B cell (primary cell): ENCODE data around the gene PPCS. TPM values are rescaled to one million over a fixed set of nuclear protein-coding genes. Genes with fewer than 3 reads are reported as not detected.

Experiments used
- ATAC-seq: fragments of 200-7000 bp; cut with Tn5 transposase; one replicate; pipeline ENCODE4 v1.10.0; 2021; ENCODE audit warnings: low read depth, mild to moderate bottlenecking, moderate number of reproducible peaks, moderate library complexity
- CTCF ChIA-PET: fragments of 350-600 bp; sonication (Branson Sonifier 250); formaldehyde crosslinking; loops from one replicate; lab custom pipeline; 2021; ENCODE audit warnings: antibody characterized with exemption, inconsistent platforms; lab: Charles Lee
- POLR2A ChIA-PET: fragments of 350-600 bp; sonication (Branson Sonifier 250); formaldehyde crosslinking; loops from one replicate; lab custom pipeline; 2021; ENCODE audit warnings: antibody characterized with exemption; lab: Charles Lee
- DNase-seq: peaks from one replicate; pipeline ENCODE4 v3.0.0; 2013
- H2AFZ ChIP-seq: 2 replicates; pipeline ENCODE4 v1.6.1; 2012; ENCODE audit warnings: mild to moderate bottlenecking, low read depth, low read length; ENCODE audit not compliant: insufficient read depth, poor library complexity, severe bottlenecking
- H3K27ac ChIP-seq, 2 donors: 1 replicate in 1 of 2; 2 replicates in 1 of 2; pipeline ENCODE4 v1.5.1; 2012 to 2013; ENCODE audit warnings: low read length in 2 of 2, mild to moderate bottlenecking in 2 of 2, moderate library complexity in 1 of 2
- H3K27me3 ChIP-seq, 4 experiments: fragments of 200-600 bp in 1 of 4; sonication (generic) in 1 of 4; replicated peaks in 1 of 4; 1 replicate in 2 of 4; 2 replicates in 2 of 4; pipeline versions ENCODE4 v1.6.1 to v1.7.0; 2013 to 2016; ENCODE audit warnings: low read length in 3 of 4, mild to moderate bottlenecking in 2 of 4, mixed read lengths in 1 of 4, moderate library complexity in 1 of 4; ENCODE audit not compliant: insufficient read depth in 4 of 4, control insufficient read depth in 3 of 4; ENCODE audit errors: control extremely low read depth in 1 of 4
- H3K36me3 ChIP-seq, 2 experiments: replicated peaks in 1 of 2; 1 replicate in 1 of 2; 2 replicates in 1 of 2; pipeline versions ENCODE4 v1.6.1 to v1.7.1; 2013; ENCODE audit warnings: low read length in 1 of 2; ENCODE audit not compliant: insufficient read depth in 2 of 2, control insufficient read depth in 1 of 2; ENCODE audit errors: control extremely low read depth in 1 of 2, extremely low read depth in 1 of 2
- H3K4me1 ChIP-seq, 2 donors: fragments of 200-600 bp in 1 of 2; sonication (generic) in 1 of 2; 1 replicate in 1 of 2; 2 replicates in 1 of 2; pipeline versions ENCODE4 v1.5.1 to v1.6.1; 2013 to 2017; ENCODE audit warnings: low read length in 2 of 2; ENCODE audit not compliant: control insufficient read depth in 2 of 2, insufficient read depth in 2 of 2
- H3K4me2 ChIP-seq: replicated peaks from 2 replicates; pipeline ENCODE3; 2012; ENCODE audit warnings: mild to moderate bottlenecking, low read depth, low read length; ENCODE audit not compliant: poor library complexity, severe bottlenecking
- H3K4me3 ChIP-seq, 5 experiments: fragments of 200-600 bp in 1 of 5; sonication (generic) in 1 of 5; 1 replicate in 3 of 5; 2 replicates in 2 of 5; pipeline versions ENCODE4 v1.5.1 to v1.7.0; 2011 to 2016; ENCODE audit warnings: low read length in 4 of 5, mild to moderate bottlenecking in 4 of 5, low read depth in 2 of 5, control low read depth in 1 of 5, moderate library complexity in 1 of 5; ENCODE audit not compliant: insufficient read depth in 1 of 5; ENCODE audit errors: control extremely low read depth in 1 of 5, extremely low read depth in 1 of 5
- H3K79me2 ChIP-seq: fragments of 200-600 bp; sonication (generic); one replicate; pipeline ENCODE4 v1.6.0; 2016; ENCODE audit warnings: low read length; ENCODE audit not compliant: control insufficient read depth, insufficient read depth
- H3K9ac ChIP-seq: fragments of 200-600 bp; sonication (generic); 2 replicates; pipeline ENCODE4 v1.6.1; 2017; ENCODE audit warnings: mild to moderate bottlenecking, low read length, moderate library complexity
- H3K9me3 ChIP-seq, 3 donors: one replicate each; pipeline versions ENCODE4 v1.6.1 to v1.7.1; 2013; ENCODE audit warnings: low read length in 2 of 3; ENCODE audit not compliant: control insufficient read depth in 2 of 3, insufficient read depth in 1 of 3; ENCODE audit errors: control extremely low read depth in 1 of 3
- H4K20me1 ChIP-seq: 2 replicates; pipeline ENCODE4 v1.6.0; 2012; ENCODE audit warnings: mild to moderate bottlenecking, low read length; ENCODE audit not compliant: insufficient read depth, control insufficient read depth, poor library complexity, severe bottlenecking
- H3K27ac Mint-ChIP-seq: one replicate; pipeline ENCODE4 v1.8.0; 2021; ENCODE audit warnings: mixed read lengths
- H3K27me3 Mint-ChIP-seq: one replicate; pipeline ENCODE4 v1.8.0; 2021; ENCODE audit warnings: mixed read lengths
- H3K4me1 Mint-ChIP-seq: one replicate; pipeline ENCODE4 v1.8.0; 2021; ENCODE audit warnings: mixed read lengths
- H3K4me3 Mint-ChIP-seq: one replicate; pipeline ENCODE4 v1.8.0; 2021; ENCODE audit warnings: mixed read lengths
- H3K9me3 Mint-ChIP-seq: one replicate; pipeline ENCODE4 v1.8.0; 2022; ENCODE audit warnings: mixed read lengths; ENCODE audit not compliant: insufficient read depth
- EZH2 ChIP-seq: IDR thresholded peaks from 2 replicates; pipeline ENCODE4 v1.6.1; 2012; ENCODE audit warnings: borderline replicate concordance, low read depth, mild to moderate bottlenecking, moderate library complexity, low read length; ENCODE audit not compliant: insufficient read depth, poor library complexity, severe bottlenecking
- WGBS: methylation state at CpG from one replicate; pipeline ENCODE4 v1.1.5; 2013; ENCODE audit warnings: missing lambda C conversion rate; ENCODE audit not compliant: insufficient coverage; 5-methylcytosine and 5-hydroxymethylcytosine counted together
- intact Hi-C: fragments of 100-400 bp; cut with micrococcal nuclease; formaldehyde crosslinking; loops from one replicate; pipeline ENCODE4 v1.10.0; 2022
- polyA plus RNA-seq: library from polyadenylated mRNA; depleted of rRNA; stranded (reverse); fragments of >200 nt; gene quantifications from 2 replicates; pipeline ENCODE4 v1.2.3, GENCODE V29; 2012
- total RNA-seq, 2 donors: library from RNA; stranded (reverse); fragments of 120-200 nt in 1 of 2; gene quantifications; 1 replicate in 1 of 2; 2 replicates in 1 of 2; pipeline versions ENCODE4 v1.2.3 to v1.2.4, GENCODE V29; 2013 to 2022
- TF ChIP-seq, protein P1 (sequence below): fragments of 200-600 bp; IDR thresholded peaks from one replicate; pipeline ENCODE4 v1.8.0; 2022; ENCODE audit warnings: antibody characterized with exemption, mild to moderate bottlenecking

PPCS gene
- total and polyA plus RNA-seq, 2 donors (not counting 1 experiment from before 2014, with no cell fraction given), result 74.9 to 88.4 TPM

DNA sequence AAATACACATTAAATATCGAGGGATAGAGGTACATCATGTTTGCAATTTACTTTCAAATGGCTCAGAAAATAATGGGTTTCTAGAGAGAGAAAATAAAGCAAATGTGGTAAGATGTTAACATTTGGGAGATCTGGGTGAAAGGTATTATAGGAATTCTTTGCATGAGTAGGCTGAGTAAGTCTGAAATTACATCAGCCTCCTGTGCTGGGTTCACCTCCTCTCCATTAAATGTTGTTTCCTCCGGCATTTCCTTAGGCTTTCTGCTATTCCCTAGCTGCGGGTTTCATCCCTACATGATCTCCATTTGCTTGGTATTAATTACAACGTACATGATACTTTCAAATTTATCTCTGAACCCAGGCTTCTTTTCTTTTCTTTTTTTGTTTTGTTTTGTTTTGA lies 32.1 kb upstream of the PPCS start:
- CTCF ChIA-PET, result no interaction called here
- H3K9me3 Mint-ChIP-seq, result no peaks in the 10 kb centered on the region

DNA sequence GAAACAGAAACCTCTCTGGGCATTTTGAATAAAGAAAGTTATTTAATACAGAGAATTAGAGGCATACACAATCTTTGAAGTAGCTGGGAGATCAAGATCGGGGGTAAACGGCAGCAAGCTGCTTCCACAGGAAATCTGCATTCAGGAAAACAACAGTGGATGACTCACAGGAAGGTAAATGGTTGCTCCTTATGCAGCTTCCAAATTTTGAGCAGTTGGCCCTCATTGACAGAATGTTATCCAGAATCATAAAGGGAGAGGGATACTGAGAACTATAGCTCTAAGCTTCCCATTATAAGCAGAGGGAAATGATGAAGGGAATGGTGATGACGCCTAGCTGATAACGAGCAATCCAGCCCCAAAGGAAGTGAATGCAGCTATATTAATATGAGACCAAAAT lies 29.1 kb upstream of the PPCS start:
- Histone ChIP-seq H3K4me1 (no peaks in the 10 kb centered on the region), H2AFZ (no peak overlapping the region), H4K20me1 (no peaks in the 10 kb centered on the region), H3K79me2 (no peaks in the 10 kb centered on the region), H3K27ac (no peak overlapping the region), H3K36me3 (no peaks in the 10 kb centered on the region), H3K9ac (no peak overlapping the region), H3K4me3 (no peak overlapping the region), H3K4me2 (no peak overlapping the region), H3K9me3 (no peaks in the 10 kb centered on the region), H3K27me3 (no peaks in the 10 kb centered on the region)
- 67% methylated on average over 2 of the region's 4 CpGs for WGBS
- H3K4me1 Mint-ChIP-seq, result no peaks in the 10 kb centered on the region
- no peaks in the 10 kb centered on the region for H3K27me3 Mint-ChIP-seq
- CTCF ChIA-PET, result no interaction called here
- H3K27ac Mint-ChIP-seq, result no peak overlapping the region
- no peak for TF ChIP-seq EZH2
- TF ChIP-seq, protein P1, sequence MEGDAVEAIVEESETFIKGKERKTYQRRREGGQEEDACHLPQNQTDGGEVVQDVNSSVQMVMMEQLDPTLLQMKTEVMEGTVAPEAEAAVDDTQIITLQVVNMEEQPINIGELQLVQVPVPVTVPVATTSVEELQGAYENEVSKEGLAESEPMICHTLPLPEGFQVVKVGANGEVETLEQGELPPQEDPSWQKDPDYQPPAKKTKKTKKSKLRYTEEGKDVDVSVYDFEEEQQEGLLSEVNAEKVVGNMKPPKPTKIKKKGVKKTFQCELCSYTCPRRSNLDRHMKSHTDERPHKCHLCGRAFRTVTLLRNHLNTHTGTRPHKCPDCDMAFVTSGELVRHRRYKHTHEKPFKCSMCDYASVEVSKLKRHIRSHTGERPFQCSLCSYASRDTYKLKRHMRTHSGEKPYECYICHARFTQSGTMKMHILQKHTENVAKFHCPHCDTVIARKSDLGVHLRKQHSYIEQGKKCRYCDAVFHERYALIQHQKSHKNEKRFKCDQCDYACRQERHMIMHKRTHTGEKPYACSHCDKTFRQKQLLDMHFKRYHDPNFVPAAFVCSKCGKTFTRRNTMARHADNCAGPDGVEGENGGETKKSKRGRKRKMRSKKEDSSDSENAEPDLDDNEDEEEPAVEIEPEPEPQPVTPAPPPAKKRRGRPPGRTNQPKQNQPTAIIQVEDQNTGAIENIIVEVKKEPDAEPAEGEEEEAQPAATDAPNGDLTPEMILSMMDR, result no peak
- POLR2A ChIA-PET, result no interaction called here
- intact Hi-C loops, result no loop called here
- no peaks in the 10 kb centered on the region for H3K9me3 Mint-ChIP-seq
- no peak overlapping the region for H3K4me3 Mint-ChIP-seq
- ATAC-seq (no peak), DNase-seq (no peak)

More for the DNA sequence above, 32.1 kb upstream of the PPCS start:
- Histone ChIP-seq H3K79me2 (no peaks in the 10 kb centered on the region), H3K9ac (no peak overlapping the region), H4K20me1 (no peaks in the 10 kb centered on the region), H3K9me3 (no peaks in the 10 kb centered on the region), H3K27ac (no peak overlapping the region), H3K4me2 (no peak overlapping the region), H3K4me3 (no peak overlapping the region), H3K4me1 (no peaks in the 10 kb centered on the region), H3K27me3 (no peaks in the 10 kb centered on the region), H2AFZ (no peak overlapping the region), H3K36me3 (no peaks in the 10 kb centered on the region)
- Mint-ChIP-seq H3K4me3 (no peak overlapping the region), H3K27me3 (peaks cover 20% of the 10 kb centered on the region), H3K4me1 (no peaks in the 10 kb centered on the region), H3K27ac (no peak overlapping the region)
- WGBS, result 100% methylated on average over 2 of the region's 4 CpGs
- DNase-seq (no peak), ATAC-seq (no peak)
- POLR2A ChIA-PET, result no interaction called here
- intact Hi-C loops, result no loop called here
- TF ChIP-seq, protein P1, result no peak
- TF ChIP-seq EZH2, result no peak
